HUDEP-2 (cell line): Measurements from ENCODE around the gene MTHFD2L.
"Not testable (repeated sequence)": the region's sequence is repeated elsewhere in the genome, so short reads cannot be mapped to it uniquely, and the experiment has no call there.

Experiments
- DNase-seq, 76 experiments: peaks; one replicate each; lab custom pipeline; 2025; ENCODE audit not compliant: unreplicated experiment in 76 of 76; lab: John Stamatoyannopoulos, UW

The MTHFD2L gene

DNA sequence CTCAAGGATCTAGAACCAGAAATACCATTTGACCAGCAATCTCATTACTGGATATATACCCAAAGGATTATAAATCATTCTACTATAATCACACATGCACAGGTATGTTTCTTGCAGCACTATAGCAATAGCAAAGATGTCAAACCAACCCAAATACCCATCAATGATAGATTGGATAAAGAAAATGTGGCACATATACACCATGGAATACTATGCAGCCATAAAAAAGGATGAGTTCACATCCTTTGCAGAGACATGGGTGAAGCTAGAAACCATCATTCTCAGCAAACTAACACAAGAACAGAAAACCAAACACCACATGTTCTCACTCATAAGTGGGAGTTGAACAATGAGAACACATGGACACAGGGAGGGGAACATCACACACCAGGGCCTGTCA lies 25.7 kb upstream of the MTHFD2L start:
- not testable (repeated sequence) for DNase-seq

- DNase-seq = no peak
Observed at GRCh38 chr4:74132944-74133343, 25.0 kb upstream of the MTHFD2L start.

DNA sequence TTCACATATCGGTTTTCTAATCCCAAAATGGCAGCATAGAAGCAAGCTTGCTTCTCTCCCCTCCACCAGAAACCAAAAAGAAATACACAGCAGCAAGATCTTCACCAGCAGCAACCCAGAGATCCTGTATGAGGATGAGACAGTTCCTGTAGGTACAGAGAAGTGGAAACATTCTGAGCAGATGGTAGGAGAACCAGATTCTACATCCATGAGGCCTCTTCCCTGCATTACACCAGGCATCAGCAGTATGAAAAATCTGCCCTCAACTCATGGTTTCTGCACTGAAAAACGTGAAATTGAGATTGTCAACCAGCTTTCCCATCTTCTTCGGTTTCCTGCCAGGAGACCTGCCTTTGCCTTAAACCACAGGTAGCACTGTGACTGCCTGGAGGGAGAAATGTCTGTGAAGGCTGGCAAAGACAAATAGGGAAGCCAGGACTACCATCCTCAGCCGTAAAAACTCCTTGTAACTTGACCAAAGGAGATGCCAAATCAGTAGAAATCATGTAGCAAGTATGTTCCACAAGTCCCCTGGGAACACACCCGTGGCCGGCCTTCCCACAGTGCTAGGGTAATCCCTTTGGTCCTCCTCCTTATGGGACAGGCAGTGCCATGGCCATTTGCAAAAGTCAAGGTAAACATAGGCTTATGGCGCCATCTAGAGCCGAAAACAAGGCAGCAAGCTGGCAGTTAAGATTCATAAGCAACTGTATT lies 24.0 kb upstream of the MTHFD2L start:
- DNase-seq = peak in 59 of 76 experiments; percentile 0 to 70 (median 28)

- no peak for DNase-seq
Observed at GRCh38 chr4:74134500-74134852, 23.4 kb upstream of the MTHFD2L start.

- no peak for DNase-seq
Observed at GRCh38 chr4:74146581-74147129, 11.3 kb upstream of the MTHFD2L start.

- DNase-seq = no peak
Observed at GRCh38 chr4:74148205-74148604, 9.7 kb upstream of the MTHFD2L start.

- no peak for DNase-seq
Observed at GRCh38 chr4:74152836-74153235, 5.1 kb upstream of the MTHFD2L start.

GRCh38 chr4:74156521-74156920 lies 1.4 kb upstream of the MTHFD2L start:
- no peak for DNase-seq

DNA sequence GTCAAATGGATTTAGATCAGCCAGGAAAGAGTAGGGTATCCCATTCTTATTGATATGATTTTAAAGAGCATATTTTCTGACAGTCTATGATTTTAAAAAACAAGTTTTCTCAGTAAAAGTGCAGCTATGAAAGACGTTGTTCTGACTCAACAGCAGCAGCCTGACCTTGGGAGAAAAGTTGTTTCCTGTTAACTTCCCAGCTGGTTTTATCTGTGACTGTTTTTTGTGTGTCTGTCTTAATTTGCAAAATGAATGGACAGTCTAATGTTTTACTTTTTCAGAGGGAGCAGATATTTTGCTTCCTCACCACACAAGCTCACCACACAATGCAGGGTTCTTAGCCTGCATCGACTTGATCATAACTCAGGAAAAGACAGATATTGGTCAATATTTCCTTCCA lies 764 bp upstream of the MTHFD2L start:
- no peak for DNase-seq

GRCh38 chr4:74158466-74159142 lies 686 bp downstream of the MTHFD2L start:
- DNase-seq = peak in 1 of 76 experiments; percentile 34

DNA sequence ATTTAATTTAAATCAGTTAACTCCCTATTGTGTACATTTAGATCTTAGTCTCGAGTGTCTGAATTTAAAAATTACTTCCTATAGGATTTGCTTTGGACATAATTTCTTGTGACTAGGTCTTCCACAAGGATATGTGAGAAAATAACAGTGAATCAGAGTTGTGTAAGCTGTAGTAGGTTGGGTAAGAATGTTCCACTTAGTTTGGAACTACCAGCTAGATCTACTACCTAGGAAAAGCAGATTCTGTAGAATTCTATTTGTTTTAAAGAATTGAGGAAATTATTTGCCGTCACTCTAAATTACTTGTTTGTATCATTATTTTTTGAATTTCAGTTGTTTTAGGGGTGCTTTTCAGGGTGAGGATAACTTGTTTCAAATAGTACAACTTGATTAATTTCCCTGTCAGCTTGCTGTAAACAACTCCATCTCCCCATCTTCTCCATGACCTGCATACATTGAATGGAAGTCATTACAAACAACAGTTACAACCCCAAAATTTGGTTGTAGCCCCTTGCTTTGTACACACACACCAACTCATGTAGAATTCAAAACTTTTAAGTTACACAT lies 1.3 kb downstream of the MTHFD2L start:
- no peak for DNase-seq

GRCh38 chr4:74161666-74162450 lies 3.9 kb downstream of the MTHFD2L start:
- no peak for DNase-seq

GRCh38 chr4:74166135-74166534 lies 8.2 kb downstream of the MTHFD2L start:
- no peak for DNase-seq

DNA sequence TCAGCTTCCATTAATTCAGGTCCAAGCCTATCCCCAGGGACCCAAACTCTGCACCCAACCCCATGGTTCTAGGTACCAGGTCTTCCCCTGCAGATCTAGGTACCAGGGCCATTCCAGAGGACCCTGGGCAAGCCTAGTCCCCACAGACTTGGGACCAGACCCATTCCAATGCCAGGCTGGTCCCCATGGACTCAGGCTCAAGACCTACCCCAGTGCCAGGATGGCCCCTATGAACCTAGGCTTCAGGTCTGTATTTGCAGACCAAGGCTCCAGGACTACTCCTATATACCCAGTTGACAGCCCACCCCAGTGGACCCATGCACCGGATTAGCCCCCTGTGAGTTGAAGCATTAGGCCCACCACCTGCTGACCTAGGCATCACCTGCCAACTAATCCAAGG lies 8.9 kb downstream of the MTHFD2L start:
- DNase-seq = peak in 1 of 76 experiments; percentile 0

GRCh38 chr4:74167585-74167984 lies 9.7 kb downstream of the MTHFD2L start:
- peak in 1 of 76 experiments; percentile 4 for DNase-seq

DNA sequence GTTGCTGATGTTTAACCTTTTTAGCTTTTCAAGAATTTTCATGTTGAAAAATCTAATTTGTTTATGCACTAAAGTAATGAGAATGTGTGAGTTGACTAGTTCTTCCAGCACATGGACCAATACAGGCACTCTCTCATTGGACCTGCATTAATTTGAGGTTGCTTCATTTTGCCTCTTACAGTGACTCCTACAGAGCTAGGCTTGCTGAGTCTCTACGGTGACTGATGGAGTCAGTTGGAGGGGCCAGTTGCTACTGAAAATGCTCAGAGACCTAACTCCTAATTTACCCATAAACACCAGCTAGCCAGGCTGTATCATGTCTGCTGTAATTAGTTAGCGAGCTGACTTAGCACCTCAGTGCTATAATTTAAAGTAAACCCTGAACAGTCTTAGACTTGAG lies 10.9 kb downstream of the MTHFD2L start:
- DNase-seq = no peak

DNA sequence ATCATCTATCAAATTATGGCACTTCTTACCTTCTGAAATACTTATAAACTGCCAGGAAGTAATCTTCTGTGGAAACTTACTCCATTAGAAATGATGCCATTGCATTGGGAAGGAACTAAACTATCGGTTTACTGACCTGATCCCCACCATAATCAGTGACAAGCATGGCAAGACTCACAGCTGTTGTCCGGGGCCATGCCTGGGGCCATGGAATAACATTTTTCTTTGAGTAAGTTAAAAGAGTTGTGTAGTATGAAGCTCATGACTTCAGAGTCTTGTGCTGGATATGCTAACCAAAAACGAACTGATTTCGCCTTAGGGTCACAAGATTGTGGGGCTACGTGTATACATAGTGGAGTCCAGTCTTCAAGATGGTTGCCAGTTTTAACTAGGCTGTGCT lies 15.4 kb downstream of the MTHFD2L start:
- no peak for DNase-seq

DNA sequence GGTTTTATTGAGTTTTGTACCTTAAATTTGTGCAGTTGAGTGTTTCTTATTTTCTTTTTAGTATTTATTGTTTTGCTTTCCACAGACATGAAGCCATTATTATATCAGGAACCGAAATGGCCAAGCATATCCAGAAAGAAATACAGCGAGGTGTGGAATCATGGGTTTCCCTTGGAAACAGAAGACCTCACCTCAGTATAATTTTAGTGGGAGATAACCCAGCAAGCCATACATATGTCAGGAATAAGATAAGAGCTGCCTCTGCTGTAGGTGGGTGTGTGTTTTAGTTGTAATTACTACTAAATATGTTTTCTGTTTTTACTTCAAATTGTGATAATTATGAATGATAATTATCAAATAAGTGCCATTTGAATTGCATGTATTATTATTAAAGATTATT lies 16.5 kb downstream of the MTHFD2L start:
- no peak for DNase-seq

GRCh38 chr4:74174941-74175340 lies 17.0 kb downstream of the MTHFD2L start:
- no peak for DNase-seq

DNA sequence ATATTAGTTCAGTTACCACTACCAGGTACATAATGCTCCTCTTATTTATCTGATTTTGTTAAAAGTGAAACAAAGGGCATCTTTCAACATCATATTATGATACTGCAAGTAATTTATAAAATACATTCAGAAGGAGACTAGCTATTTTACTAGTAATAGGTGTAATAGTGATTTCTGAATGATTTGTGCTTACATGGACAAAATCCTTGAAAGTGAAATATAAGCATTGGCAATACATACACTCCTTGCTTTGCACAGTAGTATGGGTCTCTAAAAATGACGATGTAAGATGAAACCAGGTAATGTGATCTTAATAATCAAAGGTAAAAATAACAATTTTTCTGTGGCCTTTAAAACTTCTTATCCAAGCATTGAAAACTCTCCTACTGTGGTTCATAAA lies 17.5 kb downstream of the MTHFD2L start:
- no peak for DNase-seq

DNA sequence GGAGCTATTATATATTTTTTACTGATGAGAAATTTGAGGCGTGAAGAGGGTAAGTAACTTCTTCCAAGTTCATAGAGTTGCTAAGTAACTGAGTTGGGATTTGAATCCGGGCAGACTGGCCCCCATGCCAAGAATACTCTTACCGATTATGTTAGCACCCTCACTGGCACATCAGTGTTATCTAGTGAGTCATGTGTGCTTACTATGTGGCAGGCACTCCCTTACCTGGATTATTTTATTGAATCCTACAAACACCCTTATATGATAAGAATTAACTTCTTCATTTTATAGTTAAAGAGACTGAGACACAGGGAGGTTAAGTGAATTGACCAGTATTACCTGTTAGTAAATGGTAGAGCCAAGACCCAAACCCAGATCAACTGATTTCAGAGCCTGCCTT lies 20.9 kb downstream of the MTHFD2L start:
- DNase-seq = no peak
